PC-9 (cell line): ENCODE measurements around the gene DHX58. TPM values are rescaled to one million over a fixed set of nuclear protein-coding genes. Genes with fewer than 3 reads are reported as not detected.
A peak's percentile ranks its signal among the peaks of the same experiment; 100 is the strongest.

Experiments used
- BruUV-seq: library from RNA; stranded (reverse); fragments of 400-500 nt; replicated peaks from 2 replicates; lab custom pipeline; 2021; lab: Mats Ljungman, UMichigan
- CTCF ChIA-PET: fragments of 300-600 bp; sonication (Branson Sonifier 250); formaldehyde crosslinking; loops from one replicate; lab custom pipeline; 2022; ENCODE audit warnings: antibody characterized with exemption; lab: Charles Lee
- POLR2A ChIA-PET: fragments of 300-600 bp; sonication (Branson Sonifier 250); formaldehyde crosslinking; loops from one replicate; lab custom pipeline; 2022; ENCODE audit warnings: antibody characterized with exemption; ENCODE audit not compliant: unreplicated experiment; lab: Charles Lee
- DNase-seq, 2 experiments: peaks; one replicate each; pipeline versions ENCODE4 v3.0.0 to v3.0.0-alpha.2; 2015 to 2022; ENCODE audit warnings: mixed read lengths in 1 of 2
- H2AFZ ChIP-seq: fragments of 200-600 bp; sonication (generic); 2 replicates; pipeline ENCODE4 v1.8.1; 2017; ENCODE audit warnings: antibody characterized with exemption
- H3F3A ChIP-seq: fragments of 200-600 bp; sonication (generic); 2 replicates; pipeline ENCODE4 v1.8.1; 2017; ENCODE audit warnings: antibody characterized with exemption, mild to moderate bottlenecking, low read depth; ENCODE audit not compliant: insufficient read depth
- H3K27ac ChIP-seq: fragments of 200-600 bp; sonication (generic); 2 replicates; pipeline ENCODE4 v1.6.1; 2016; ENCODE audit warnings: mixed run types
- H3K27me3 ChIP-seq: fragments of 200-600 bp; sonication (generic); 2 replicates; pipeline ENCODE4 v1.6.1; 2016; ENCODE audit warnings: low read depth, mixed run types; ENCODE audit not compliant: insufficient read depth
- H3K36me3 ChIP-seq: fragments of 200-600 bp; sonication (generic); 2 replicates; pipeline ENCODE4 v1.6.1; 2016; ENCODE audit warnings: low read depth, mixed run types
- H3K4me1 ChIP-seq: fragments of 200-600 bp; sonication (generic); replicated peaks from 2 replicates; pipeline ENCODE4 v1.6.1; 2016; ENCODE audit warnings: mixed run types; ENCODE audit not compliant: insufficient read depth
- H3K4me2 ChIP-seq: fragments of 200-600 bp; sonication (generic); 2 replicates; pipeline ENCODE4 v1.6.1; 2017; ENCODE audit warnings: mixed run types
- H3K4me3 ChIP-seq: fragments of 200-600 bp; sonication (generic); 2 replicates; pipeline ENCODE4 v1.6.1; 2016; ENCODE audit warnings: mixed run types
- H3K79me2 ChIP-seq: fragments of 200-600 bp; sonication (generic); 2 replicates; pipeline ENCODE4 v1.6.1; 2017; ENCODE audit warnings: low read depth, mixed run types
- H3K9me2 ChIP-seq: fragments of 200-600 bp; sonication (generic); 2 replicates; pipeline ENCODE4 v1.8.1; 2017; ENCODE audit warnings: mild to moderate bottlenecking; ENCODE audit not compliant: insufficient read depth
- H3K9me3 ChIP-seq: fragments of 200-600 bp; sonication (generic); 2 replicates; pipeline ENCODE4 v1.8.1; 2016; ENCODE audit warnings: low read depth; ENCODE audit not compliant: insufficient read depth
- H4K20me1 ChIP-seq: fragments of 200-600 bp; sonication (generic); 2 replicates; pipeline ENCODE4 v1.8.1; 2017; ENCODE audit not compliant: insufficient read depth
- CTCF ChIP-seq: fragments of 200-600 bp; sonication (generic); conservative IDR thresholded peaks from 2 replicates; pipeline ENCODE4 v1.6.1; 2017; ENCODE audit warnings: mixed run types, antibody characterized with exemption, mild to moderate bottlenecking, moderate library complexity
- EZH2 ChIP-seq: fragments of 200-600 bp; sonication (generic); IDR thresholded peaks from 2 replicates; pipeline ENCODE4 v1.8.0; 2017; ENCODE audit warnings: antibody characterized with exemption, low read depth
- intact Hi-C: fragments of 100-400 bp; cut with micrococcal nuclease; formaldehyde crosslinking; loops from one replicate; pipeline ENCODE4 v1.10.0; 2022; ENCODE audit not compliant: unreplicated experiment
- total RNA-seq: library from RNA; stranded (reverse); gene quantifications from 2 replicates; pipeline ENCODE4 v1.2.3, GENCODE V29; 2021

DHX58 gene
- total RNA-seq, 1 experiment from 2014 or later: 17.9 TPM

- Histone ChIP-seq H3K27ac (no peak overlapping the region), H4K20me1 (no peaks in the 10 kb centered on the region), H3K27me3 (no peaks in the 10 kb centered on the region), H3K4me3 (no peak overlapping the region), H3K9me2 (no peaks in the 10 kb centered on the region), H3F3A (no peaks in the 10 kb centered on the region), H3K4me1 (no peaks in the 10 kb centered on the region), H3K36me3 (no peaks in the 10 kb centered on the region), H3K79me2 (no peaks in the 10 kb centered on the region), H3K9me3 (no peaks in the 10 kb centered on the region), H2AFZ (no peak overlapping the region), H3K4me2 (no peak overlapping the region)
- POLR2A ChIA-PET: no interaction called here
- no peak for DNase-seq
- intact Hi-C loops: no loop called here
- no TSS peak for BruUV-seq
- CTCF ChIA-PET: no interaction called here
- TF ChIP-seq CTCF: no peak
- no peak for TF ChIP-seq EZH2
These were observed 47.4 kb upstream of the DHX58 start for GRCh38 chr17:42159796-42160530.

GRCh38 chr17:42155614-42156045, 43.1 kb upstream of the DHX58 start:
- peaks cover 7% of the 10 kb centered on the region; the same call in 1 of the 2 replicates for H3K4me1 ChIP-seq
- no peak overlapping the region for H3K27ac ChIP-seq
- H3K9me3 ChIP-seq: no peaks in the 10 kb centered on the region
- peak overlapping the region; percentile 76; the same call in 1 of the 2 replicates for H2AFZ ChIP-seq
- POLR2A ChIA-PET: interaction anchor here (0.6 kb wide), 1 partner anchor 20 kb away, joined by 21 read pairs; no protein-coding TSS in a partner anchor
- intact Hi-C loops: no loop called here
- no peaks in the 10 kb centered on the region for H3F3A ChIP-seq
- no peaks in the 10 kb centered on the region for H3K9me2 ChIP-seq
- TF ChIP-seq CTCF (no peak), EZH2 (no peak)
- no peaks in the 10 kb centered on the region for H3K36me3 ChIP-seq
- peaks cover 41% of the 10 kb centered on the region for H3K79me2 ChIP-seq
- no peak for DNase-seq
- H3K27me3 ChIP-seq: no peaks in the 10 kb centered on the region
- H3K4me3 ChIP-seq: no peak overlapping the region; the same call in 1 of the 2 replicates
- BruUV-seq: TSS peak; percentile 78
- peaks cover 5% of the 10 kb centered on the region; the same call in 1 of the 2 replicates for H4K20me1 ChIP-seq
- peak overlapping the region; percentile 72 for H3K4me2 ChIP-seq
- CTCF ChIA-PET: no interaction called here

GRCh38 chr17:42153919-42154742, 41.6 kb upstream of the DHX58 start:
- H4K20me1 ChIP-seq: peaks cover 13% of the 10 kb centered on the region
- TSS peak; percentile 46 for BruUV-seq
- no peak for DNase-seq
- H3K36me3 ChIP-seq: no peaks in the 10 kb centered on the region
- peaks cover 7% of the 10 kb centered on the region; the same call in 1 of the 2 replicates for H3K4me1 ChIP-seq
- H3F3A ChIP-seq: 0 out of 2 replicates have a peak, but pooled peaks cover 2% of the 10 kb centered on the region
- TF ChIP-seq EZH2 (no peak), CTCF (no peak)
- ChIA-PET POLR2A (interaction anchor here (0.5 to 0.7 kb wide), 3 partner anchors 42 to 1625 kb away, joined by 3 to 5 read pairs (median 3); partner anchors contain the start of genes DUSP3 and STAT5A), CTCF (interaction anchor here (0.6 kb wide), 1 partner anchor 70 kb away, joined by 4 read pairs; no protein-coding TSS in a partner anchor)
- intact Hi-C loops: no loop called here
- H3K4me3 ChIP-seq: peak overlapping the region; percentile 97
- H2AFZ ChIP-seq: peak overlapping the region; percentile 89
- no peaks in the 10 kb centered on the region for H3K9me2 ChIP-seq
- peaks cover 56% of the 10 kb centered on the region for H3K79me2 ChIP-seq
- no peak overlapping the region; the same call in 1 of the 2 replicates for H3K27ac ChIP-seq
- H3K4me2 ChIP-seq: peak overlapping the region; percentile 89
- no peaks in the 10 kb centered on the region for H3K27me3 ChIP-seq
- no peaks in the 10 kb centered on the region for H3K9me3 ChIP-seq
